NCI-H2081 treated with DMSO at 0.1 percent for 48 hours (cell line): ENCODE data around the gene CLEC17A.
"Not testable (repeated sequence)": the region's sequence is repeated elsewhere in the genome, so short reads cannot be mapped to it uniquely, and the experiment has no call there.

Experiments
- DNase-seq: peaks from one replicate; lab custom pipeline; 2025; lab: John Stamatoyannopoulos, UW

CLEC17A gene

GRCh38 chr19:14559916-14560775 lies 22.7 kb upstream of the CLEC17A start:
- no peak for DNase-seq

- DNase-seq, result no peak
These were observed 22.1 kb upstream of the CLEC17A start for GRCh38 chr19:14560776-14561108.

- DNase-seq, result no peak
These were observed 21.6 kb upstream of the CLEC17A start for GRCh38 chr19:14561249-14561648.

DNA sequence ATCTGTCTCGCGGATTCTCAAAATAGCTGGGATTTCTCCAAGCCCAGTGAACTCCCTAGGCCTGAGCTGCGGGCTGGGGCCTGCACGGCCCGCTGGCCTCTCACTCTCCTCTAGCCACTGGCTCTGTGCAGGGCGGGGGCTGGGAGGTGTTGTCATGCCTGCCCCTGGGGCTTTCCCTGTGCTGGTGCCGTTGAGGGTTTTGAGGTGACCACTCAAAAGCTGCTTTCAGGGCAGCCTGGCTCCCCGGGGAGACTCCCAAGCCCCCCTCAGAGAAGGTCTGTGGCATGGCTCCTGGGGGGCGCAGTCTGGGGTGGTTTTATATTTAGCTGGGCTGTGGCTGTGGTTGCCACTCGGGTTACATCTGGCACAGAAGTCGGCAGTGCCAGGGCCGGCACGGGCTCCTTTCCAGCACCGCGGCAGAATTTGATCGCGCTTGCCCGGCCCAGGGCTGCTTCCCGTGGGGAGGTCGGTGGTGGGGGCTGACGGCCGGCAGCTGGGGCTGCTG lies 21.0 kb upstream of the CLEC17A start:
- DNase-seq, result no peak

DNA sequence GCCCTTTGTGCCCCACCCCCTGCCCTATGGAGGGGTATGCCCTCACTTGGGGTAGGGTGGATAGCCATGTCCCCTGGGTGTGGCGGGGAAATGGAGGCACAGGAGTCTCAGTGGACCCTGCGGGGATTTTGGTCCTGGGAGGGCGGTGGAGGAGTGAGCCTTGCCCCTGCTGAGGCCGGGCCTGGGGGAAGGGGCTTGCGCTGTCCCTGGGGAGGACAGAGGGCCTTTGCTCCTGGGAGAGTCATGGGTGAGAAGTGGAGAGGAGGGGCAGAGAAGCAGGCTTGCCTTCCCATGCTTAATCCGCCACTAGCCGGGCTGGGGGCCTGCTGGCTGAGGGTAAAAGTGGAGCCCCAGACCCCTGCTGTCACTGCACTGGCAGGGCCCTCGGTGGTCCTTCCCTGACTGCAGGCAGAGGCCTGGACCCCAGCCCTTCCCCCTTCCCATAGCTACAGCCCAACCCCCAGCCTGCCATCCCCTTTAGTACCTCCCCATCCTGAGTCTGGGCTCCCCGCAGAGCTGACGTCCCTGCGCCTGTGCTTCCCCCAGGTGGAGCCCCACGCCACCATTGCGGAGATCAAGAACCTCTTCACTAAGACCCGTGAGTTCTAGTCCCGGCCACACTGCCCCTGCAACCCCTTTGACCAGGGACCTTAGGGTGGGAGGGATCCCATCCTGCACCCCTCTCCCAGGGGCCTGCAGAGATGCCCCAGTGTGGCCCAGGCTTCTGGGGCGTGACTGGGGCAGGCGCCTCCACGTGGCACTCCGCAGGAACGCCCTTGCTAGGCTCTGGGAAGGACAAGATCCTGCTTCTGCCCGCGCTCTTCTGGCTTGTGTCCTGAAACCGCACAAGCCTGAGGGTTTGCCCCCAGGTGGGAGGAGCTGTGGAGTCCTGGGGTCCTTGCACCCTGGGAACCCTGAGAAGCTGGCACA lies 20.0 kb upstream of the CLEC17A start:
- DNase-seq, result no peak

- no peak for DNase-seq
These were observed 19.3 kb upstream of the CLEC17A start for GRCh38 chr19:14563590-14563926.

GRCh38 chr19:14563989-14564651 lies 18.8 kb upstream of the CLEC17A start:
- DNase-seq, result no peak

- DNase-seq, result not testable (repeated sequence)
These were observed 18.1 kb upstream of the CLEC17A start for GRCh38 chr19:14564652-14565297.

DNA sequence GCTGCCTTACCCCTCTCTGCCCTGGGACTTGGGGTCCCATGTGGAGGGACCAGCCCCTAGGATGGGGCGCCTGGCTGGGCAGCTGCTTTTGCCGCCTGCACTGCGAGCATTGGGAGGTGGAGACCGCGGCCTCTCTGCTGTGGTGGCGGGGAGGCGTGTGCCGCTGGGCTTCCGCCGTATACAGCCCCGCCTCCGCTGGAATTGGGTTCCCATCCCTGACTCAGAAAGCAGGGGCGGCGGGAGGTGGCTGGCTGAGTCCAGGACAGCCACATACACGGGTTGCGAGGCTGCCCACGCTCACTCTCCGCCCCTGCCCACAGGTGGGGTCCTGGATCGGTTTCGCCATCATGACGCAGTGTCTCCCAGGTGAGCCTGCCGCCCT lies 17.6 kb upstream of the CLEC17A start:
- DNase-seq, result no peak

DNA sequence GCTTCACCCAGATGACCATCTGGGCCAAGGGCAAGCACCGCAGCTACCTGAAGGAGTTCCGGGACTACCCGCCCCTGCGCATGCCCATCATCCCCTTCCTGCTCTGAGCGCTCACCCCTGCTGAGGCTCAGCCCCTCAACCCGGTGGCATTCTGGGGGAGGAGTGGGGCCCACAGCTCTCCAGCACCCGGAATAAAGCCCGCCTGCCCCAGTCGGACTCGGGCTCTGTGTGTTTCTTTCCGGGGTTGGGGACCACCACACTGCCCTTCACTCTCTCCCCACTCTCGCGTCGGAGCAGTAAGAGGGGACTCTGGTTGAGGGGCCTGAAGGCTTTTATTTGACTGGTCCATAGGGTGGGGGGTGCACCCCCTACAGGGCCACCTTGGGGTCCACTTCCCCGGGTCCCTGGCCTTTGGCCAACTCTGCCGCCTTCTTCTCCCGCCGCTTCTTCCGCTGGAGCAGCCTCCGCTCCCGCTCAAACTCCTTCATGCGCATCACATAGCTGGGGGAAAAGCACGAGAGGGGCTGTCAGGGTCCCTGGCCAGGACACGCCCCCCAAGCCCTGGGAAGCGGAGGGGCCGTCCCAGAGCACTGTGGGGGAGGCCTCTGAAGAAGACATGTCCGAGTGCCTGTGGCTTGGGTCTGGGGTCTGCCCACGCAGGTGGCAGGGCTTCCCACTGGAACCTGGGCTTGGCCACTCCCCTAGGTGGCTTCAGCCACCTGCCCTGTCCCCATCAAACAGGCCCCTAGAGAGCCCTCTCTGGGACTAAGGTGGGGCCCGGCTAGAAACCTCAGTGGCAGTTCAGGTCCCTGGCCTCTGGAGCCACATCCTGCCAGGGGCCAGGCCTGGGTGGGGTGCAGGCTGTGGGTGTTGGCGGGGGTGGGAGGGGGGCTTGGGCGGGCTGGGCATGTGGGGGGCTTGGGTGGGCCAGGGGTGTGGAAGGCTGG lies 16.8 kb upstream of the CLEC17A start:
- no peak for DNase-seq

DNA sequence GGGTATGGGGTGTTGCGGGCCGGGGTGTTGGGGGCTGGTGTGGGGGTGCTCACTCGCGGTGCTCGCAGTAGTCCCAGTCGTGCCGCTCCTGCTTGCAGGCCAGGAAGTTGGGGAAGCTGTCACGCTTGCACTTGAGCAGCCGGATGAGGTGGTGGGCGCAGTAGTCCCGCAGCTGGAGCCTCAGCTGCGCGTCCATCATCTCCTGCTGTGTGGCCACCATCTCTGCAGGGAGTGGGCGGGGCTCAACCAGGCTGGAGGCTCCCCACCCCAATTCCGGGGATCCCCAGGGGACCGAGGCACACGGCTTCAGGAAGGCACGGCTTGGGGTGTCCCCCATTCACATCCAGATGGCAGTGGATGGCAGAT lies 16.2 kb upstream of the CLEC17A start:
- no peak for DNase-seq

- DNase-seq, result no peak
These were observed 15.8 kb upstream of the CLEC17A start for GRCh38 chr19:14567079-14567478.

GRCh38 chr19:14570864-14571527 lies 11.9 kb upstream of the CLEC17A start:
- no peak for DNase-seq

GRCh38 chr19:14571695-14572490 lies 11.0 kb upstream of the CLEC17A start, which contains the start of gene NDUFB7:
Gene NDUFB7 (minus strand): TSS chr19:14572066. CDS start chr19:14572000, 66 bp downstream.
- DNase-seq, result peak; percentile 61

DNA sequence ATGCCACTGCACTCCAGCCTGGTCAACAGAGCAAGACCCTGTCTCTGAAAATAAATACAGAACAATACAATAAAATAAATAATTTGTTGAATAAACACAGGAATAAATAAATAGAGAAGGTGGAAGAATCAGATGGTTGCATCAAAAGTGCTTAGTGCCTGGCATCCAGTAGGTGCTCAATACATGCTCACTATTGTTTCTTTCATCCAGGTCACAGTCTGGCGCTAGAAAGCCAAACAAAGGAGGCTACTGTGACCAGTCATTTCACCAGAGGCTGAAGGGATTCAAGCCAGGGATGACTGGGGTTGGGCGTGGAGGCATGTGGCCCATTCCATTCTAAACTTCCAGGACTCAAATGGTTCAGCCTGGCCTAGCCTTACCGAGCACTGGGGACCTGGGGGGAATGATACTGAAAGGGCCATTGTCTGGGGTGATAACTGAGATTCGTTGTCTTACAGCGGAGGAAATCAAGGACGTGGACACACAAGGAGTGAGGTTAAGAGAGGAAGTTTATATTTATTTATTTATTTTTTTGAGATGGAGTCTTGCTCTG lies 7.4 kb upstream of the CLEC17A start:
- DNase-seq, result no peak

GRCh38 chr19:14576363-14576762 lies 6.5 kb upstream of the CLEC17A start:
- DNase-seq, result no peak

- DNase-seq, result no peak
These were observed 5.6 kb upstream of the CLEC17A start for GRCh38 chr19:14577264-14577663.

DNA sequence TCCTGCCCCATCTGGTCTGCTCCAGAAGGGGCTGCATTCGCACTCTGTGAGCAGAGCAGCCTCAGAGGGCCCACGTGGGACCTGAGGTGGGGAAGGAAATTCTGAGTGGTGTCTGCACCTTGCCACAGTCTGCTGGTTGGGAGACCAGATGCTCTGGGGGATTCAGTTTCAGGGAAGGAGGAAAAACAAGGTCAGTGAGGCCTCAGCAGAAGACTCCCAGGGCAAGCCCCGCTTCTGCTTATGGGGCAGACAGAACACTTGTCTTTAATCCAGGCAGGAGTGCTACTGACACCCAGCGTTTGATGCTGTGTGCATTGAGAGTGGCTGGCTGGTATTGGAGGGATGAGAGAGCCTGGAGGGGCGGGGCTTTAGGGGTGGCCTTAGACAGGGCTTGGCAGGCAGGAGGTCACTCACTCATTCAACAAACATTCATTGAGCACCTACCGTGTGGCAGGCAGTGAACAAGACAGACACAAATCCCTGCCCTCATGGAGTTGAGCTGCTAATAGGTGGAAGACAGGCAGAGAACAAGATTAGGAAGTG lies 4.9 kb upstream of the CLEC17A start:
- DNase-seq, result no peak
